Neural cell (in vitro differentiated cells): ENCODE measurements around the gene TRIM62. TPM values are rescaled to one million over a fixed set of nuclear protein-coding genes. Genes with fewer than 3 reads are reported as not detected.

ENCODE experiments used
- H2AFZ ChIP-seq: fragments of 200-600, 300-800 bp; sonication (generic), shearing (Covaris generic); 2 replicates; pipeline ENCODE4 v1.6.0; 2014; ENCODE audit warnings: low read depth, mild to moderate bottlenecking, antibody characterized with exemption, low read length, moderate library complexity
- H3F3A ChIP-seq: fragments of 200-600 bp; shearing (Covaris generic); 2 replicates; pipeline ENCODE4 v1.6.1; 2016; ENCODE audit warnings: mild to moderate bottlenecking, moderate library complexity, mixed read lengths, antibody characterized with exemption, low read length; ENCODE audit not compliant: insufficient read depth, poor library complexity, severe bottlenecking
- H3K27ac ChIP-seq: fragments of 200-600, 300-800 bp; sonication (generic), shearing (Covaris generic); 2 replicates; pipeline ENCODE4 v1.5.1; 2014; ENCODE audit warnings: mild to moderate bottlenecking, low read length, moderate library complexity
- H3K27me3 ChIP-seq: fragments of 300-800, 200-600 bp; sonication (generic), shearing (Covaris generic); 2 replicates; pipeline ENCODE4 v1.6.0; 2014; ENCODE audit warnings: mild to moderate bottlenecking, low read depth, low read length, moderate library complexity; ENCODE audit not compliant: insufficient read depth
- H3K36me3 ChIP-seq: fragments of 300-800, 200-600 bp; sonication (generic), shearing (Covaris generic); 2 replicates; pipeline ENCODE4 v1.5.1; 2014; ENCODE audit warnings: mild to moderate bottlenecking, antibody characterized with exemption, low read length, moderate library complexity; ENCODE audit not compliant: insufficient read depth
- H3K4me2 ChIP-seq: fragments of 300-800, 200-600 bp; sonication (generic), shearing (Covaris generic); 2 replicates; pipeline ENCODE4 v1.6.0; 2014; ENCODE audit warnings: mild to moderate bottlenecking, low read length
- H3K4me3 ChIP-seq: fragments of 300-800, 200-600 bp; sonication (generic), shearing (Covaris generic); 2 replicates; pipeline ENCODE4 v1.5.1; 2014; ENCODE audit warnings: mild to moderate bottlenecking, low read length, moderate library complexity
- H3K79me2 ChIP-seq: fragments of 200-600 bp; shearing (Covaris generic); replicated peaks from 2 replicates; pipeline ENCODE4 v1.6.0; 2014; ENCODE audit warnings: mild to moderate bottlenecking, low read length, moderate library complexity; ENCODE audit not compliant: insufficient read depth
- H3K9ac ChIP-seq: fragments of 300-800, 200-600 bp; sonication (generic), shearing (Covaris generic); 2 replicates; pipeline ENCODE4 v1.6.1; 2016; ENCODE audit warnings: mild to moderate bottlenecking, low read length, mixed read lengths
- H3K9me2 ChIP-seq: fragments of 200-600 bp; shearing (Covaris generic); 2 replicates; pipeline ENCODE4 v1.6.1; 2016; ENCODE audit warnings: mild to moderate bottlenecking, low read length, mixed read lengths; ENCODE audit not compliant: insufficient read depth
- H3K9me3 ChIP-seq: fragments of 200-600, 300-800 bp; sonication (generic), shearing (Covaris generic); 2 replicates; pipeline ENCODE4 v1.6.1; 2016; ENCODE audit warnings: mild to moderate bottlenecking, mixed run types, low read length, moderate library complexity, mixed read lengths
- H4K20me1 ChIP-seq: fragments of 200-600 bp; shearing (Covaris generic); 2 replicates; pipeline ENCODE4 v1.6.1; 2016; ENCODE audit warnings: mild to moderate bottlenecking, mixed run types; ENCODE audit not compliant: insufficient read depth
- EP300 ChIP-seq: fragments of 450-650 bp; conservative IDR thresholded peaks from 2 replicates; pipeline ENCODE4 v1.6.1; 2014; ENCODE audit warnings: antibody characterized with exemption, mild to moderate bottlenecking, moderate library complexity; ENCODE audit not compliant: poor library complexity, severe bottlenecking
- EZH2 ChIP-seq: fragments of 200-600, 300-800 bp; shearing (Covaris generic), sonication (generic); IDR thresholded peaks from 2 replicates; pipeline ENCODE4 v1.6.1; 2014; ENCODE audit warnings: antibody characterized with exemption, low read length, borderline replicate concordance, mild to moderate bottlenecking; ENCODE audit not compliant: insufficient read depth, poor library complexity, severe bottlenecking
- MXI1 ChIP-seq: fragments of 450-650 bp; conservative IDR thresholded peaks from 2 replicates; pipeline ENCODE4 v1.6.1; 2014; ENCODE audit warnings: antibody characterized with exemption, mild to moderate bottlenecking; ENCODE audit not compliant: poor library complexity, severe bottlenecking
- POLR2AphosphoS5 ChIP-seq: IDR thresholded peaks from 2 replicates; pipeline ENCODE4 v1.6.1; 2012
- RAD21 ChIP-seq: fragments of 450-650 bp; conservative IDR thresholded peaks from 2 replicates; pipeline ENCODE4 v1.6.1; 2014; ENCODE audit warnings: antibody characterized with exemption, mild to moderate bottlenecking, moderate library complexity
- SMC3 ChIP-seq: fragments of 450-650 bp; conservative IDR thresholded peaks from 2 replicates; pipeline ENCODE4 v1.6.1; 2014; ENCODE audit warnings: antibody characterized with exemption, mild to moderate bottlenecking, moderate library complexity; ENCODE audit not compliant: poor library complexity
- TAF1 ChIP-seq: IDR thresholded peaks from 2 replicates; pipeline ENCODE4 v1.6.1; 2012; ENCODE audit warnings: low read depth
- polyA plus RNA-seq: library from polyadenylated mRNA; depleted of rRNA; stranded (reverse); fragments of >200 nt; gene quantifications from 2 replicates; pipeline ENCODE4 v1.2.3, GENCODE V29; 2014
- TF ChIP-seq, protein P1 (sequence below): fragments of 450-650 bp; IDR thresholded peaks from 2 replicates; pipeline ENCODE4 v1.5.1; 2014; ENCODE audit warnings: antibody characterized with exemption, mild to moderate bottlenecking, moderate library complexity; ENCODE audit not compliant: poor library complexity, severe bottlenecking
- TF ChIP-seq, protein P2 (sequence below): IDR thresholded peaks from 2 replicates; pipeline ENCODE4 v1.6.1; 2012; ENCODE audit warnings: borderline replicate concordance

TRIM62 gene
- polyA plus RNA-seq, 1 donor from 2014 or later: 4.3 TPM

DNA sequence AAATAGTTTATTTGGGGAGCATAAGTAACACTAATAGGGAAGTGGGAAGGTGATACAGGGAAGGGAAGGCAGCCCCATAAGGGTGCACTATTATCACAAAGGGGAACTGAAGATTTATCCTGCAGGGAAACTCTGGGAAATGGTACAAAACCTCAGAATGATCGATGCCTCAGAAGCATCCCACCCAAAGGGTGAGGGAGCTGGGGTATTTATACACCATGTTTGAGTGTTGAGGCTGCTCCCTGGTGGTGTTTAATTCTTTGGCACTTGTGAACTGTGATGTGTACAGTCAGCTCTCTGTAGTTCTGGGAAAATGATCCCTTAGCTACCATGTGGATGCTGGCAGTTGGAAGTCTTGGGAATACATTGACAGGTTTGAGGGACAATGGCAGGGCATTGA lies 5.1 kb upstream of the TRIM62 start:
- Histone ChIP-seq H3K4me2 (no peak overlapping the region), H2AFZ (no peak overlapping the region), H3K9ac (no peak overlapping the region), H3K9me2 (no peaks in the 10 kb centered on the region), H3K36me3 (no peaks in the 10 kb centered on the region), H3K9me3 (no peaks in the 10 kb centered on the region), H3F3A (no peaks in the 10 kb centered on the region), H3K79me2 (no peaks in the 10 kb centered on the region), H3K27me3 (no peaks in the 10 kb centered on the region), H3K4me3 (no peak overlapping the region), H4K20me1 (no peaks in the 10 kb centered on the region), H3K27ac (no peak overlapping the region)
- TF ChIP-seq EZH2: no peak
- TF ChIP-seq MXI1: no peak
- TF ChIP-seq SMC3: no peak
- no peak for TF ChIP-seq EP300
- TF ChIP-seq, protein P1, sequence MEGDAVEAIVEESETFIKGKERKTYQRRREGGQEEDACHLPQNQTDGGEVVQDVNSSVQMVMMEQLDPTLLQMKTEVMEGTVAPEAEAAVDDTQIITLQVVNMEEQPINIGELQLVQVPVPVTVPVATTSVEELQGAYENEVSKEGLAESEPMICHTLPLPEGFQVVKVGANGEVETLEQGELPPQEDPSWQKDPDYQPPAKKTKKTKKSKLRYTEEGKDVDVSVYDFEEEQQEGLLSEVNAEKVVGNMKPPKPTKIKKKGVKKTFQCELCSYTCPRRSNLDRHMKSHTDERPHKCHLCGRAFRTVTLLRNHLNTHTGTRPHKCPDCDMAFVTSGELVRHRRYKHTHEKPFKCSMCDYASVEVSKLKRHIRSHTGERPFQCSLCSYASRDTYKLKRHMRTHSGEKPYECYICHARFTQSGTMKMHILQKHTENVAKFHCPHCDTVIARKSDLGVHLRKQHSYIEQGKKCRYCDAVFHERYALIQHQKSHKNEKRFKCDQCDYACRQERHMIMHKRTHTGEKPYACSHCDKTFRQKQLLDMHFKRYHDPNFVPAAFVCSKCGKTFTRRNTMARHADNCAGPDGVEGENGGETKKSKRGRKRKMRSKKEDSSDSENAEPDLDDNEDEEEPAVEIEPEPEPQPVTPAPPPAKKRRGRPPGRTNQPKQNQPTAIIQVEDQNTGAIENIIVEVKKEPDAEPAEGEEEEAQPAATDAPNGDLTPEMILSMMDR: no peak
- no peak for TF ChIP-seq TAF1
- TF ChIP-seq, protein P2, sequence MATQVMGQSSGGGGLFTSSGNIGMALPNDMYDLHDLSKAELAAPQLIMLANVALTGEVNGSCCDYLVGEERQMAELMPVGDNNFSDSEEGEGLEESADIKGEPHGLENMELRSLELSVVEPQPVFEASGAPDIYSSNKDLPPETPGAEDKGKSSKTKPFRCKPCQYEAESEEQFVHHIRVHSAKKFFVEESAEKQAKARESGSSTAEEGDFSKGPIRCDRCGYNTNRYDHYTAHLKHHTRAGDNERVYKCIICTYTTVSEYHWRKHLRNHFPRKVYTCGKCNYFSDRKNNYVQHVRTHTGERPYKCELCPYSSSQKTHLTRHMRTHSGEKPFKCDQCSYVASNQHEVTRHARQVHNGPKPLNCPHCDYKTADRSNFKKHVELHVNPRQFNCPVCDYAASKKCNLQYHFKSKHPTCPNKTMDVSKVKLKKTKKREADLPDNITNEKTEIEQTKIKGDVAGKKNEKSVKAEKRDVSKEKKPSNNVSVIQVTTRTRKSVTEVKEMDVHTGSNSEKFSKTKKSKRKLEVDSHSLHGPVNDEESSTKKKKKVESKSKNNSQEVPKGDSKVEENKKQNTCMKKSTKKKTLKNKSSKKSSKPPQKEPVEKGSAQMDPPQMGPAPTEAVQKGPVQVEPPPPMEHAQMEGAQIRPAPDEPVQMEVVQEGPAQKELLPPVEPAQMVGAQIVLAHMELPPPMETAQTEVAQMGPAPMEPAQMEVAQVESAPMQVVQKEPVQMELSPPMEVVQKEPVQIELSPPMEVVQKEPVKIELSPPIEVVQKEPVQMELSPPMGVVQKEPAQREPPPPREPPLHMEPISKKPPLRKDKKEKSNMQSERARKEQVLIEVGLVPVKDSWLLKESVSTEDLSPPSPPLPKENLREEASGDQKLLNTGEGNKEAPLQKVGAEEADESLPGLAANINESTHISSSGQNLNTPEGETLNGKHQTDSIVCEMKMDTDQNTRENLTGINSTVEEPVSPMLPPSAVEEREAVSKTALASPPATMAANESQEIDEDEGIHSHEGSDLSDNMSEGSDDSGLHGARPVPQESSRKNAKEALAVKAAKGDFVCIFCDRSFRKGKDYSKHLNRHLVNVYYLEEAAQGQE: no peak
- no peak for TF ChIP-seq POLR2AphosphoS5
- no peak for TF ChIP-seq RAD21

DNA sequence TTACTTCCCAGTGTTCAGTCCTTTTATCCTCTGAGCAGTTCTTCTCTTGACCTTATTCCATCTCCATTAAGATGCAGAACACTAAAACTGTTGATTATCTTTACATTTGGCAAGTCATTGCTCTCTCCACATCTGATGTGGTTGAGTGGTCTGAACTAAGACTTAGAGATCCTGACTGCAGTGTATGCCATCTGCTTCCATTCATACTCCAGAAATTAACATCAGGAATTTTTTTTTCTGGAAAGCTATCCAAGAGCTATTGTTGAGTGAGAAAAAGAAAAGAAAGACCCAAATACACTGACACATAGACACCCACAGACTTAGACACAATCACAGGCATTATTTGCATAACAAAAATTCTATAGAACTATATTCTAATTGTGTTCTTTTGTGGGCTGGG lies 3.7 kb upstream of the TRIM62 start:
- no peak for TF ChIP-seq RAD21
- TF ChIP-seq POLR2AphosphoS5: no peak
- TF ChIP-seq MXI1: no peak
- no peak for TF ChIP-seq TAF1
- TF ChIP-seq EP300: no peak
- TF ChIP-seq, protein P1: no peak
- TF ChIP-seq EZH2: no peak
- TF ChIP-seq, protein P2: no peak
- no peak for TF ChIP-seq SMC3
- H3F3A ChIP-seq: no peaks in the 10 kb centered on the region
- H3K4me2 ChIP-seq: no peak overlapping the region

More for the DNA sequence above, 3.7 kb upstream of the TRIM62 start:
- H3K79me2 ChIP-seq: no peaks in the 10 kb centered on the region
- no peaks in the 10 kb centered on the region for H3K9me3 ChIP-seq
- no peaks in the 10 kb centered on the region for H3K9me2 ChIP-seq
- H3K4me3 ChIP-seq: no peak overlapping the region
- H2AFZ ChIP-seq: no peak overlapping the region
- no peaks in the 10 kb centered on the region for H4K20me1 ChIP-seq
- no peaks in the 10 kb centered on the region for H3K27me3 ChIP-seq
- H3K27ac ChIP-seq: no peak overlapping the region
- no peaks in the 10 kb centered on the region for H3K36me3 ChIP-seq
- H3K9ac ChIP-seq: no peak overlapping the region
